SU-DHL-6 (cell line): Measurements from ENCODE around the gene KSR2.

Experiments used
- H2AFZ ChIP-seq: fragments of 200-600 bp; sonication (generic); 2 replicates; pipeline ENCODE4 v1.6.1; 2014; ENCODE audit warnings: low read depth, mild to moderate bottlenecking, moderate library complexity, mixed read lengths, antibody characterized with exemption, low read length; ENCODE audit not compliant: severe bottlenecking
- H3F3A ChIP-seq: fragments of 200-600 bp; shearing (Covaris generic); 2 replicates; pipeline ENCODE4 v1.6.0; 2016; ENCODE audit warnings: antibody characterized with exemption, mild to moderate bottlenecking; ENCODE audit not compliant: insufficient read depth
- H3K27ac ChIP-seq: fragments of 200-600 bp; sonication (generic); 2 replicates; pipeline ENCODE4 v1.5.1; 2016; ENCODE audit warnings: low read depth, mild to moderate bottlenecking, low read length, moderate library complexity, mixed read lengths
- H3K27me3 ChIP-seq: fragments of 200-600 bp; sonication (generic), shearing (Covaris generic); 2 replicates; pipeline ENCODE4 v1.6.0; 2014; ENCODE audit warnings: mild to moderate bottlenecking, low read length
- H3K36me3 ChIP-seq: fragments of 200-600 bp; sonication (generic); 2 replicates; pipeline ENCODE4 v1.6.1; 2014; ENCODE audit warnings: mild to moderate bottlenecking, low read length, mixed read lengths
- H3K4me2 ChIP-seq: fragments of 300-600, 200-600 bp; shearing (Covaris generic), sonication (generic); 2 replicates; pipeline ENCODE4 v1.6.0; 2014; ENCODE audit warnings: low read length, low read depth, mild to moderate bottlenecking; ENCODE audit not compliant: poor library complexity, severe bottlenecking
- H3K4me3 ChIP-seq: fragments of 200-600 bp; sonication (generic); 2 replicates; pipeline ENCODE4 v1.5.1; 2014; ENCODE audit warnings: antibody characterized with exemption, low read length, mild to moderate bottlenecking, mixed read lengths; ENCODE audit not compliant: insufficient read depth, poor library complexity, severe bottlenecking
- H3K79me2 ChIP-seq: fragments of 200-600 bp; sonication (generic); 2 replicates; pipeline ENCODE4 v1.6.1; 2014; ENCODE audit warnings: mild to moderate bottlenecking, low read length, moderate library complexity; ENCODE audit not compliant: insufficient read depth
- H3K9ac ChIP-seq: fragments of 200-600 bp; sonication (generic); 2 replicates; pipeline ENCODE4 v1.7.0; 2014; ENCODE audit warnings: mild to moderate bottlenecking, low read length
- H3K9me2 ChIP-seq: fragments of 200-600 bp; sonication (generic); replicated peaks from 2 replicates; pipeline ENCODE4 v1.6.1; 2014; ENCODE audit warnings: low read length; ENCODE audit not compliant: insufficient read depth
- H3K9me3 ChIP-seq: fragments of 200-600 bp; sonication (generic); 2 replicates; pipeline ENCODE4 v1.6.1; 2014; ENCODE audit warnings: low read length, mixed read lengths; ENCODE audit not compliant: insufficient read depth
- H4K20me1 ChIP-seq: fragments of 200-600 bp; sonication (generic); 2 replicates; pipeline ENCODE4 v1.6.1; 2014; ENCODE audit warnings: low read depth, mild to moderate bottlenecking, antibody characterized with exemption, low read length, moderate library complexity, mixed read lengths
- EZH2phosphoT487 ChIP-seq: fragments of 200-600 bp; sonication (generic), shearing (Covaris generic); conservative IDR thresholded peaks from 2 replicates; pipeline ENCODE4 v1.6.1; 2018; ENCODE audit warnings: mild to moderate bottlenecking, antibody characterized with exemption, low read length, moderate library complexity, mixed read lengths
- TF ChIP-seq, protein P1 (sequence below): fragments of 200-600 bp; sonication (generic); IDR thresholded peaks from one replicate; pipeline ENCODE4 v1.5.1; 2017; ENCODE audit warnings: antibody characterized with exemption, mild to moderate bottlenecking, low read length, moderate library complexity; ENCODE audit not compliant: insufficient read depth, poor library complexity, severe bottlenecking

The KSR2 gene

DNA sequence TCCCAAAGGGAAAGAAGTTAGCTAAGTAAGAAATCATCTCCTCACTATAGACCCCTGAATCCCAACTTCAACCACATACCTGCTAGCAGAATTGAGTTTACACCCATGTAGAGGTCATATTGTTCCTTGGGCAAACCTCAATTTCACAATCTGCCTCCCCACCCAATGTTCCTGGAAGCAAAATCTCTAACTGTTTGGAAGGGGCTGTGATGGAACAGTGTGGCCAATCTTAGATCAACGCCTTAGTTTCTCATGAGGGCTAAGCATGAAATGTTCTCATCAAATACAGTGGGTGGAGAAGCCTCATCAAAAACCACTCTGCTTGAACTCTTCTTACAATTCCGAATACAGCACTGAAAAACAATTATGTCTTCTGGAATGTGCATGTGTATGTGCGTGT is 323.3 kb downstream of the KSR2 start:
- Histone ChIP-seq H2AFZ (no peak overlapping the region), H3K4me3 (no peak overlapping the region), H3K79me2 (no peaks in the 10 kb centered on the region), H3K36me3 (no peaks in the 10 kb centered on the region), H4K20me1 (no peaks in the 10 kb centered on the region), H3F3A (no peaks in the 10 kb centered on the region), H3K4me2 (no peak overlapping the region), H3K9me2 (no peaks in the 10 kb centered on the region), H3K9me3 (no peaks in the 10 kb centered on the region), H3K9ac (no peak overlapping the region), H3K27me3 (no peaks in the 10 kb centered on the region), H3K27ac (no peak overlapping the region)
- TF ChIP-seq EZH2phosphoT487 = no peak
- TF ChIP-seq, protein P1, sequence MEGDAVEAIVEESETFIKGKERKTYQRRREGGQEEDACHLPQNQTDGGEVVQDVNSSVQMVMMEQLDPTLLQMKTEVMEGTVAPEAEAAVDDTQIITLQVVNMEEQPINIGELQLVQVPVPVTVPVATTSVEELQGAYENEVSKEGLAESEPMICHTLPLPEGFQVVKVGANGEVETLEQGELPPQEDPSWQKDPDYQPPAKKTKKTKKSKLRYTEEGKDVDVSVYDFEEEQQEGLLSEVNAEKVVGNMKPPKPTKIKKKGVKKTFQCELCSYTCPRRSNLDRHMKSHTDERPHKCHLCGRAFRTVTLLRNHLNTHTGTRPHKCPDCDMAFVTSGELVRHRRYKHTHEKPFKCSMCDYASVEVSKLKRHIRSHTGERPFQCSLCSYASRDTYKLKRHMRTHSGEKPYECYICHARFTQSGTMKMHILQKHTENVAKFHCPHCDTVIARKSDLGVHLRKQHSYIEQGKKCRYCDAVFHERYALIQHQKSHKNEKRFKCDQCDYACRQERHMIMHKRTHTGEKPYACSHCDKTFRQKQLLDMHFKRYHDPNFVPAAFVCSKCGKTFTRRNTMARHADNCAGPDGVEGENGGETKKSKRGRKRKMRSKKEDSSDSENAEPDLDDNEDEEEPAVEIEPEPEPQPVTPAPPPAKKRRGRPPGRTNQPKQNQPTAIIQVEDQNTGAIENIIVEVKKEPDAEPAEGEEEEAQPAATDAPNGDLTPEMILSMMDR = no peak

- Histone ChIP-seq H3K27ac (no peak overlapping the region), H3K9me3 (no peaks in the 10 kb centered on the region), H3K4me3 (no peak overlapping the region), H4K20me1 (no peaks in the 10 kb centered on the region), H3K79me2 (no peaks in the 10 kb centered on the region), H3K36me3 (no peaks in the 10 kb centered on the region), H2AFZ (no peak overlapping the region), H3K27me3 (no peaks in the 10 kb centered on the region), H3K9ac (no peak overlapping the region), H3F3A (no peaks in the 10 kb centered on the region), H3K4me2 (no peak overlapping the region), H3K9me2 (no peaks in the 10 kb centered on the region)
- TF ChIP-seq, protein P1 = no peak
- no peak for TF ChIP-seq EZH2phosphoT487
These were observed 324.8 kb downstream of the KSR2 start for GRCh38 chr12:117643971-117644370.

DNA sequence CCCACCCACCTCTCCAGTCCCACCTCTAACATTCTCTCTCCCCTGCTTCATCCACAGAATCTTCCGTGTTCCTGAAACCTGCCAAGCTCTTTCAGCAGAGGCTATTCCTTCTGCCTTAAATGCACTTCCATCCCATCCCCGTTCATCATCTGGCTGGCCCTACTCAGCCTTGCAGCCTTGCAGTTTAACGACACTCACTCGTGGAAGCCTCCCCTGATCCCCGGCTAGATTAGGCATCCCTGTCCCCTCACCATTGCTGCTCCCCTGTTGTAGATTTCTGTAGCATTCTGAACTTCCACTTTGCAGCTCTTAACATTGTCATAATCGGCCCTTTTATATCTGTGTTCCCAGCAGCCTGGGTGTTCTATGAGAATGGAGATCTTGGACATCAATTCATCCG is 326.9 kb downstream of the KSR2 start:
- H3K79me2 ChIP-seq = no peaks in the 10 kb centered on the region
- no peaks in the 10 kb centered on the region for H3K9me3 ChIP-seq
- H3K27me3 ChIP-seq = no peaks in the 10 kb centered on the region
- no peak overlapping the region for H2AFZ ChIP-seq
- TF ChIP-seq EZH2phosphoT487 = no peak
- TF ChIP-seq, protein P1 = no peak
- no peak overlapping the region for H3K4me3 ChIP-seq
- no peaks in the 10 kb centered on the region for H4K20me1 ChIP-seq
- H3K9ac ChIP-seq = no peak overlapping the region
- H3K36me3 ChIP-seq = no peaks in the 10 kb centered on the region
- H3K27ac ChIP-seq = no peak overlapping the region
- no peaks in the 10 kb centered on the region for H3K9me2 ChIP-seq
- H3F3A ChIP-seq = no peaks in the 10 kb centered on the region
- no peak overlapping the region for H3K4me2 ChIP-seq
